HepG2 (cell line): Measurements from ENCODE around the gene MOCS2. TPM values are rescaled to one million over a fixed set of nuclear protein-coding genes. Genes with fewer than 3 reads are reported as not detected.
A peak's percentile ranks its signal among the peaks of the same experiment; 100 is the strongest.

Experiments
- ATAC-seq: fragments of 200-7000 bp; cut with Tn5 transposase; 3 replicates; pipeline ENCODE4 v1.9.1; 2020; ENCODE audit warnings: mild to moderate bottlenecking, moderate library complexity
- BruUV-seq: library from RNA; stranded (reverse); fragments of 400-500 nt; replicated peaks from 2 replicates; lab custom pipeline; 2021; lab: Mats Ljungman, UMichigan
- CTCF ChIA-PET: fragments of 300-600 bp; formaldehyde crosslinking; extraction: SDS; loops from one replicate; lab custom pipeline; 2021; ENCODE audit warnings: low total read pairs, inconsistent platforms, low intra/inter-chr PET ratio; lab: Yijun Ruan, JAX
- POLR2A ChIA-PET: fragments of 350-600 bp; sonication (Branson Sonifier 250); formaldehyde crosslinking; loops from one replicate; lab custom pipeline; 2020; ENCODE audit warnings: antibody characterized with exemption, inconsistent platforms; lab: Yijun Ruan, JAX
- DNase-seq: peaks from one replicate; pipeline ENCODE4 v3.0.0-alpha.2; 2015; ENCODE audit warnings: low spot score
- FAIRE-seq: peaks from 3 replicates; lab custom pipeline; 2011; peaks lifted over from hg19 to GRCh38; lab: Jason Lieb, UNC
- H2AFZ ChIP-seq: one replicate; pipeline ENCODE4 v1.6.1; 2011; ENCODE audit warnings: low read length, inconsistent platforms
- H3K27ac ChIP-seq: fragments of 300-600 bp; 3 replicates; pipeline ENCODE4 v1.8.0; 2011; ENCODE audit warnings: mixed run types, mild to moderate bottlenecking, mixed read lengths, low read length, inconsistent platforms; ENCODE audit not compliant: insufficient read depth; ENCODE audit errors: extremely low read length
- H3K27me3 ChIP-seq, 2 experiments: fragments of 200-600 bp in 1 of 2; 2 replicates in 1 of 2; 3 replicates in 1 of 2; pipeline versions ENCODE4 v1.6.0 to v1.8.0; 2011; ENCODE audit warnings: low read length in 2 of 2, mild to moderate bottlenecking in 2 of 2, moderate library complexity in 2 of 2, inconsistent platforms in 1 of 2; ENCODE audit not compliant: insufficient read depth in 2 of 2, control insufficient read depth in 1 of 2
- H3K36me3 ChIP-seq, 2 experiments: fragments of 200-600 bp in 1 of 2; replicated peaks in 1 of 2; 2 replicates in 1 of 2; 3 replicates in 1 of 2; pipeline versions ENCODE4 v1.5.1 to v1.8.0; 2011; ENCODE audit warnings: low read length in 2 of 2, inconsistent platforms in 1 of 2; ENCODE audit not compliant: insufficient read depth in 2 of 2, control insufficient read depth in 1 of 2
- H3K4me1 ChIP-seq: 2 replicates; pipeline ENCODE4 v1.5.1; 2012; ENCODE audit warnings: low read length, inconsistent platforms; ENCODE audit not compliant: insufficient read depth
- H3K4me2 ChIP-seq: 2 replicates; pipeline ENCODE4 v1.6.0; 2011; ENCODE audit warnings: low read depth, low read length, inconsistent platforms
- H3K4me3 ChIP-seq, 3 experiments: fragments of 200-600 bp in 1 of 3; sonication (generic), shearing (Covaris generic) in 1 of 3; replicated peaks in 1 of 3; 2 replicates each; pipeline ENCODE4 v1.5.1; 2011 to 2016; ENCODE audit warnings: low read length in 3 of 3, inconsistent platforms in 2 of 3, low read depth in 2 of 3, mild to moderate bottlenecking in 2 of 3, control low read depth in 1 of 3, mixed read lengths in 1 of 3; ENCODE audit not compliant: insufficient read depth in 1 of 3
- H3K79me2 ChIP-seq: one replicate; pipeline ENCODE4 v1.6.1; 2011; ENCODE audit warnings: low read length, inconsistent platforms; ENCODE audit not compliant: insufficient read depth
- H3K9ac ChIP-seq: 2 replicates; pipeline ENCODE4 v1.6.0; 2011; ENCODE audit warnings: mild to moderate bottlenecking, low read depth, low read length, inconsistent platforms; ENCODE audit not compliant: insufficient read depth
- H3K9me3 ChIP-seq: 2 replicates; pipeline ENCODE4 v1.5.1; 2012; ENCODE audit warnings: mild to moderate bottlenecking, low read length
- H4K20me1 ChIP-seq: 2 replicates; pipeline ENCODE4 v1.6.0; 2011; ENCODE audit warnings: inconsistent platforms, mild to moderate bottlenecking, low read length, moderate library complexity; ENCODE audit not compliant: insufficient read depth
- AGO2 ChIP-seq: fragments of 200-400 bp; formaldehyde crosslinking; optimal IDR thresholded peaks from 2 replicates; pipeline ENCODE3; 2017; ENCODE audit warnings: mild to moderate bottlenecking, low read depth, low read length, moderate library complexity
- IRX3 ChIP-seq: sonication (generic); formaldehyde crosslinking; IDR thresholded peaks from 2 replicates; pipeline ENCODE4 v1.8.1; 2023; ENCODE audit warnings: mild to moderate bottlenecking, low read depth, missing genetic modification reagents, borderline replicate concordance
- POLR2G ChIP-seq: fragments of 200-400 bp; formaldehyde crosslinking; IDR thresholded peaks from 2 replicates; pipeline ENCODE4 v1.6.1; 2018; ENCODE audit warnings: mild to moderate bottlenecking, low read depth, low read length, moderate library complexity
- PTBP1 ChIP-seq: fragments of 200-400 bp; formaldehyde crosslinking; IDR thresholded peaks from 2 replicates; pipeline ENCODE4 v1.6.1; 2018; ENCODE audit warnings: low read length, low read depth; ENCODE audit not compliant: poor library complexity, severe bottlenecking
- RXRB ChIP-seq: IDR thresholded peaks from 2 replicates; pipeline ENCODE4 v1.6.1; 2016; ENCODE audit warnings: borderline replicate concordance, missing genetic modification reagents, missing compliant biosample characterization
- SSRP1 ChIP-seq: IDR thresholded peaks from 2 replicates; pipeline ENCODE4 v1.6.1; 2016; ENCODE audit warnings: control low read depth
- ZNF160 ChIP-seq: sonication (generic); formaldehyde crosslinking; IDR thresholded peaks from 2 replicates; pipeline ENCODE4 v1.8.0; 2022; ENCODE audit warnings: mild to moderate bottlenecking, inconsistent platforms, missing genetic modification reagents
- ZNF569 ChIP-seq: sonication (generic); formaldehyde crosslinking; IDR thresholded peaks from 2 replicates; pipeline ENCODE4 v1.5.0; 2020; ENCODE audit warnings: mild to moderate bottlenecking, missing genetic modification reagents, moderate library complexity, borderline replicate concordance
- ZSCAN20 ChIP-seq: sonication (generic); formaldehyde crosslinking; IDR thresholded peaks from 2 replicates; pipeline ENCODE4 v1.4.0; 2020; ENCODE audit warnings: missing genetic modification reagents, mild to moderate bottlenecking, borderline replicate concordance
- WGBS: methylation state at CpG from one replicate; pipeline ENCODE4 v1.1.6; 2017; ENCODE audit warnings: low lambda C conversion rate; 5-methylcytosine and 5-hydroxymethylcytosine counted together
- in situ Hi-C: cut with HindIII; loops from 2 replicates; pipeline ENCODE4 v1.10.0; 2017; ENCODE audit warnings: low pct_unique_long_range_greater_than_20kb; ENCODE audit not compliant: extremely low pct_ligation_motif_present
- intact Hi-C: fragments of 100-400 bp; cut with micrococcal nuclease; formaldehyde crosslinking; loops from one replicate; pipeline ENCODE4 v1.10.0; 2022; ENCODE audit not compliant: unreplicated experiment
- polyA plus RNA-seq, 8 experiments: library from polyadenylated mRNA; depleted of rRNA in 3 of 8; stranded (reverse) in 7 of 8; unstranded in 1 of 8; fragments of >200 nt; fragmentation: Illumina TruSeq in 4 of 8; extraction: Trizol in 4 of 8; gene quantifications; 2 replicates each; pipeline versions ENCODE4 v1.2.1 to v1.2.3, GENCODE V29; 2011 to 2016; ENCODE audit warnings: low read depth in 4 of 8, missing spikeins in 1 of 8, mixed read lengths in 1 of 8; ENCODE audit not compliant: insufficient read depth in 1 of 8
- total RNA-seq, 5 experiments: library from RNA; depleted of rRNA; stranded (reverse); fragments of >200 nt; fragmentation: Illumina TruSeq; extraction: Trizol; gene quantifications; 2 replicates each; pipeline ENCODE4 v1.2.3, GENCODE V29; 2016; ENCODE audit warnings: low read depth in 1 of 5
- TF ChIP-seq, protein P1 (sequence below): IDR thresholded peaks from 2 replicates; pipeline ENCODE4 v1.6.1; 2016; ENCODE audit warnings: control low read depth
- TF ChIP-seq, protein P2 (sequence below): sonication (generic); formaldehyde crosslinking; IDR thresholded peaks from 2 replicates; pipeline ENCODE4 v1.5.0; 2020; ENCODE audit warnings: mild to moderate bottlenecking, missing genetic modification reagents
- TF ChIP-seq, protein P3 (sequence below): sonication (generic); formaldehyde crosslinking; IDR thresholded peaks from 2 replicates; pipeline ENCODE4 v1.9.0; 2022; ENCODE audit warnings: low read depth, missing genetic modification reagents

The MOCS2 gene
- total and polyA plus RNA-seq, 2 of the 13 experiments (the other 11 are each of a cell fraction or from before 2014, with no cell fraction given) = 19.2 to 41.9 TPM

DNA sequence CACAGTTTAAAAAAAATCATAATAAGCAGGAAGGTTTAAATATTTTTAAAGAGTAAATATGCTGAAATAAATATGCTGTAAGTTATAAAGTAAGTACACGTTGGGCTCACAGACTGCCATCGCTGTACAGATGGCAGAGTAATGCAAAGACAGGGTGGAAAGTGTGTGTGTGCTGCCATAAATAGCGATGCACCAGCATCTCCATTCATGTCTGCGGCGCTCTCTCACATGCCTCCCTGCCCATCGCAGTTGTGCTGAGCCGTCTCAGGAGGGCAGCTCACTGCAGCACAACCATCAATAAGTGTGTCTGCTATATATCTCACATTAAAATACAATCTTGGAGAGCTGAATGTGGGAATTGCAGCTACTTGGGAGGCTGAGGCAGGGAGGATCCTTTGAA is 14.3 kb downstream of the MOCS2 start:
- BruUV-seq = no TSS peak
- peaks cover 4 to 46% of the 10 kb centered on the region in 2 experiments for H3K36me3 ChIP-seq
- H3K9ac ChIP-seq = no peak overlapping the region
- H3K79me2 ChIP-seq = no peaks in the 10 kb centered on the region
- H3K9me3 ChIP-seq = no peaks in the 10 kb centered on the region
- peaks cover 3% of the 10 kb centered on the region; the same call in 1 of the 2 replicates for H4K20me1 ChIP-seq
- FAIRE-seq (no peak), DNase-seq (no peak), ATAC-seq (no peak)
- ChIA-PET CTCF (interaction anchor here (2.1 kb wide), 1 partner anchor 147 kb away, joined by 19 read pairs; no protein-coding TSS in a partner anchor), POLR2A (interaction anchor here (0.9 kb wide), 1 partner anchor 146 kb away, joined by 3 read pairs; no protein-coding TSS in a partner anchor)
- intact Hi-C loops (loop anchor here (5.0 to 10.0 kb wide), 2 partner anchors 60 to 308 kb away; partner anchors contain the start of genes ITGA1 and PELO), in situ Hi-C loops (loop anchor here (5.0 kb wide), 1 partner anchor 148 kb away; no protein-coding TSS in a partner anchor)
- no peak overlapping the region for H3K27ac ChIP-seq
- no peaks in the 10 kb centered on the region for H3K27me3 ChIP-seq
- H3K4me2 ChIP-seq = no peak overlapping the region
- WGBS = 98% methylated on average over 7 of the region's 7 CpGs
- H3K4me1 ChIP-seq = peaks cover 26% of the 10 kb centered on the region
- TF ChIP-seq AGO2 (peak; percentile 34), ZNF569 (no peak), POLR2G (0 out of 2 replicates have a peak, but pooled peaks have one; percentile 35)
- H2AFZ ChIP-seq = no peak overlapping the region
- no peak overlapping the region for H3K4me3 ChIP-seq

DNA sequence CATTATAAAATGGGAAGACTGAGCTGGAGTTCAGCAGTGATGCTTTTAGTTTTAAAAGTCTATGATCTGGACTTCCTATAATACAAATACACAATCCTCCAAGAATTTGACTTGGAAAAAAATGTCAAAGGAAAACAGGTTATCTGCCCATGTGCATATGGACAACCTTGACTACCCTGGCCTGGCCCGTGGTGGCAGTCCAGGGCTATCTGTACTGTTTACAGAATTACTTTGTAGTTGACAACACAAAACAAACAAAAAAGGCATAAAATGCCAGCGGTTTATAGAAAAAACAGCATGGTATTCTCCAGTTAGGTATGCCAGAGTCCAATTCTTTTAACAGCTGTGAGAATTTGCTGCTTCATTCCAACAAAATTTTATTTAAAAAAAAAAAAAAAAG is 17.3 kb downstream of the MOCS2 start:
- DNase-seq (no peak), ATAC-seq (peak; percentile 59), FAIRE-seq (no peak)
- Histone ChIP-seq H3K79me2 (no peaks in the 10 kb centered on the region), H3K9ac (no peak overlapping the region), H3K9me3 (no peaks in the 10 kb centered on the region), H3K4me1 (peaks cover 9% of the 10 kb centered on the region), H3K27me3 (no peaks in the 10 kb centered on the region), H4K20me1 (peaks cover 3% of the 10 kb centered on the region; the same call in 1 of the 2 replicates), H3K4me3 (no peak overlapping the region), H3K36me3 (peaks cover 5 to 54% of the 10 kb centered on the region in 2 experiments), H3K4me2 (no peak overlapping the region), H3K27ac (no peak overlapping the region), H2AFZ (no peak overlapping the region)
- POLR2A ChIA-PET = no interaction called here
- BruUV-seq = no TSS peak
- in situ Hi-C loops (no loop called here), intact Hi-C loops (loop anchor here (10.0 kb wide), 1 partner anchor 57 kb away; no protein-coding TSS in a partner anchor)
- CTCF ChIA-PET = no interaction called here
- 29% methylated on average over 2 of the region's 2 CpGs for WGBS
- TF ChIP-seq, protein P1, sequence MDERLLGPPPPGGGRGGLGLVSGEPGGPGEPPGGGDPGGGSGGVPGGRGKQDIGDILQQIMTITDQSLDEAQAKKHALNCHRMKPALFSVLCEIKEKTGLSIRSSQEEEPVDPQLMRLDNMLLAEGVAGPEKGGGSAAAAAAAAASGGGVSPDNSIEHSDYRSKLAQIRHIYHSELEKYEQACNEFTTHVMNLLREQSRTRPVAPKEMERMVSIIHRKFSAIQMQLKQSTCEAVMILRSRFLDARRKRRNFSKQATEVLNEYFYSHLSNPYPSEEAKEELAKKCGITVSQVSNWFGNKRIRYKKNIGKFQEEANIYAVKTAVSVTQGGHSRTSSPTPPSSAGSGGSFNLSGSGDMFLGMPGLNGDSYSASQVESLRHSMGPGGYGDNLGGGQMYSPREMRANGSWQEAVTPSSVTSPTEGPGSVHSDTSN = no peak
- no peak for TF ChIP-seq PTBP1
- TF ChIP-seq IRX3 (CRISPR knock-in tag) = no peak
- TF ChIP-seq, protein P2, sequence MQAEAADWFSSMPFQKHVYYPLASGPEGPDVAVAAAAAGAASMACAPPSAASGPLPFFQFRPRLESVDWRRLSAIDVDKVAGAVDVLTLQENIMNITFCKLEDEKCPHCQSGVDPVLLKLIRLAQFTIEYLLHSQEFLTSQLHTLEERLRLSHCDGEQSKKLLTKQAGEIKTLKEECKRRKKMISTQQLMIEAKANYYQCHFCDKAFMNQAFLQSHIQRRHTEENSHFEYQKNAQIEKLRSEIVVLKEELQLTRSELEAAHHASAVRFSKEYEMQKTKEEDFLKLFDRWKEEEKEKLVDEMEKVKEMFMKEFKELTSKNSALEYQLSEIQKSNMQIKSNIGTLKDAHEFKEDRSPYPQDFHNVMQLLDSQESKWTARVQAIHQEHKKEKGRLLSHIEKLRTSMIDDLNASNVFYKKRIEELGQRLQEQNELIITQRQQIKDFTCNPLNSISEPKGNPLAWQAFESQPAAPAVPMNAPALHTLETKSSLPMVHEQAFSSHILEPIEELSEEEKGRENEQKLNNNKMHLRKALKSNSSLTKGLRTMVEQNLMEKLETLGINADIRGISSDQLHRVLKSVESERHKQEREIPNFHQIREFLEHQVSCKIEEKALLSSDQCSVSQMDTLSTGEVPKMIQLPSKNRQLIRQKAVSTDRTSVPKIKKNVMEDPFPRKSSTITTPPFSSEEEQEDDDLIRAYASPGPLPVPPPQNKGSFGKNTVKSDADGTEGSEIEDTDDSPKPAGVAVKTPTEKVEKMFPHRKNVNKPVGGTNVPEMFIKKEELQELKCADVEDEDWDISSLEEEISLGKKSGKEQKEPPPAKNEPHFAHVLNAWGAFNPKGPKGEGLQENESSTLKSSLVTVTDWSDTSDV (CRISPR knock-in tag) = no peak
- TF ChIP-seq SSRP1 (CRISPR knock-in tag) = no peak
- TF ChIP-seq RXRB (CRISPR knock-in tag) = no peak
- TF ChIP-seq ZSCAN20 (CRISPR knock-in tag) = no peak
- TF ChIP-seq ZNF160 (CRISPR knock-in tag) = no peak
- TF ChIP-seq, protein P3, sequence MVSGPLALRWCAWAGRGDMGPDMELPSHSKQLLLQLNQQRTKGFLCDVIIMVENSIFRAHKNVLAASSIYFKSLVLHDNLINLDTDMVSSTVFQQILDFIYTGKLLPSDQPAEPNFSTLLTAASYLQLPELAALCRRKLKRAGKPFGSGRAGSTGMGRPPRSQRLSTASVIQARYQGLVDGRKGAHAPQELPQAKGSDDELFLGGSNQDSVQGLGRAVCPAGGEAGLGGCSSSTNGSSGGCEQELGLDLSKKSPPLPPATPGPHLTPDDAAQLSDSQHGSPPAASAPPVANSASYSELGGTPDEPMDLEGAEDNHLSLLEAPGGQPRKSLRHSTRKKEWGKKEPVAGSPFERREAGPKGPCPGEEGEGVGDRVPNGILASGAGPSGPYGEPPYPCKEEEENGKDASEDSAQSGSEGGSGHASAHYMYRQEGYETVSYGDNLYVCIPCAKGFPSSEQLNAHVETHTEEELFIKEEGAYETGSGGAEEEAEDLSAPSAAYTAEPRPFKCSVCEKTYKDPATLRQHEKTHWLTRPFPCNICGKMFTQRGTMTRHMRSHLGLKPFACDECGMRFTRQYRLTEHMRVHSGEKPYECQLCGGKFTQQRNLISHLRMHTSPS (CRISPR knock-in tag) = no peak
